ENCODE results near the gene ARHGAP45.

- TF ChIP-seq SIN3A (IDR thresholded peaks at IDR 0.05; ENCODE audit: borderline replicate concordance, insufficient read depth, low read length) (no peak), TAF1 (IDR thresholded peaks at IDR 0.05; ENCODE audit: borderline replicate concordance, insufficient read depth, low read length) (no peak)
These were observed 7.7 kb downstream of the ARHGAP45 start for GRCh38 chr19:1074544-1075283.
